Tibial nerve (tissue), 4 donors: ENCODE data around the gene CC2D1B. TPM values are rescaled to one million over a fixed set of nuclear protein-coding genes. Genes with fewer than 3 reads are reported as not detected.

ENCODE experiments used
- DNase-seq, 2 donors: peaks; one replicate each; pipeline ENCODE4 v3.0.0-alpha.2; 2019; ENCODE audit warnings: low spot score in 2 of 2
- H3K27ac ChIP-seq, 4 donors: fragments of 200-600 bp; sonication (generic) in 3 of 4; one replicate each; pipeline ENCODE4 v1.5.1; 2017 to 2019; ENCODE audit warnings: mild to moderate bottlenecking in 1 of 4
- H3K27me3 ChIP-seq, 2 donors: fragments of 200-600 bp; sonication (generic) in 1 of 2; one replicate each; pipeline versions ENCODE4 v1.5.1 to v1.6.0; 2017 to 2019
- H3K36me3 ChIP-seq, 3 donors: fragments of 200-600 bp; sonication (generic); one replicate each; pipeline ENCODE4 v1.5.1; 2018 to 2019
- H3K4me1 ChIP-seq, 4 donors: fragments of 200-600 bp; sonication (generic) in 3 of 4; one replicate each; pipeline ENCODE4 v1.5.1; 2017 to 2019
- H3K4me3 ChIP-seq, 4 donors: fragments of 200-600 bp; sonication (generic) in 3 of 4; one replicate each; pipeline ENCODE4 v1.5.1; 2017 to 2019; ENCODE audit warnings: mild to moderate bottlenecking in 1 of 4, moderate library complexity in 1 of 4
- H3K9me3 ChIP-seq, 4 donors: fragments of 200-600 bp; sonication (generic) in 3 of 4; one replicate each; pipeline ENCODE4 v1.5.1; 2017 to 2019
- CTCF ChIP-seq, 5 experiments: fragments of 200-600 bp in 3 of 5; fragments of 450-650 bp in 2 of 5; sonication (generic) in 3 of 5; IDR thresholded peaks; one replicate each; pipeline ENCODE4 v1.5.1; 2016 to 2019; ENCODE audit warnings: antibody characterized with exemption in 5 of 5, mild to moderate bottlenecking in 3 of 5, moderate library complexity in 2 of 5
- EP300 ChIP-seq, 2 donors: sonication (generic); formaldehyde crosslinking; IDR thresholded peaks; one replicate each; pipeline ENCODE4 v1.6.1; 2017; ENCODE audit warnings: antibody characterized with exemption in 2 of 2, mild to moderate bottlenecking in 1 of 2
- POLR2A ChIP-seq, 2 donors: fragments of 450-650 bp; IDR thresholded peaks; one replicate each; pipeline ENCODE4 v1.6.1; 2017; ENCODE audit warnings: antibody characterized with exemption in 2 of 2, mild to moderate bottlenecking in 2 of 2, moderate library complexity in 2 of 2
- WGBS, 2 donors: methylation state at CpG; one replicate each; pipeline ENCODE4 v1.1.5; 2018; 5-methylcytosine and 5-hydroxymethylcytosine counted together
- total RNA-seq, 4 donors: library from RNA; depleted of rRNA; stranded (reverse); fragments of >200 nt; gene quantifications; one replicate each; pipeline ENCODE4 v1.1.0, GENCODE V29; 2016

CC2D1B gene
- total RNA-seq, 4 donors from 2014 or later: 44.0 to 63.5 (median 57.1) TPM

DNA sequence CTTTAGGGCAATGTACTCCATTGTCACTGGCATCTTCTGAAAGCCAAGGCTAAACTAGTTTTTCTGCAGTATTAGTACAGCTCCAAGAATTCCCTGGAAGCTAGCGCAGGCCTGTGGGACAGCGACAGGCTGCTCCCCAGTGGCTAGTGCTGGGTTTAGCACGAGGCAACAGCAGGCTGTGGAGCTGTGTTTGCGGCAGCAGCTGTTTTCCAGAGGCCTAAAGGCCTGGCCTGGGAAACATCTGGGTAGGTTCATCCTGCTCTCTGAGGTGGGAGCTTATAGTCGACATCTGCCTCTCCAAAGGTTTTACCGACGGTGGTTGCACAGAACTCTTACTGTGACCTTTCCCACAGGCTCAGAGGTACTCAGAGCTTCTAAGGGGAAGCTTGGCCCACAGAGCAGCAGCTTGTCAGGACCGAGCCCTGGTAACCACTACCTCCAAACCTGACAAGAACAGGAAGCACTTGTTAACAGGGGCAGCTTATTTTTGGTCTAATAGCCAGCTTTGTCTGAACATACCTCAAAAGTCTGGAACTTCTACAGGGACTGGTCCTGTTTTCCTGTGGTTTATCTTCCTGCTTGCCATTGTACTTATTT lies 17.2 kb downstream of the CC2D1B start:
- WGBS, 2 donors: 22 to 27% methylated on average over 8 of the region's 8 CpGs
- Histone ChIP-seq H3K9me3 (no peaks in the 10 kb centered on the region), H3K4me1 (peaks cover 0 to 11% (median 2%) of the 10 kb centered on the region in 4 donors), H3K27ac (peak overlapping the region in 3 of 4 donors; percentile 24 to 68 (median 61)), H3K36me3 (peaks cover 0 to 55% (median 0%) of the 10 kb centered on the region in 3 donors), H3K4me3 (no peak overlapping the region), H3K27me3 (no peaks in the 10 kb centered on the region)
- TF ChIP-seq EP300 (IDR thresholded peaks at IDR 0.05): no peak
- TF ChIP-seq CTCF (IDR thresholded peaks at IDR 0.05): peak in 3 of 5 experiments; percentile 13 to 25 (median 13)
- no peak for DNase-seq

DNA sequence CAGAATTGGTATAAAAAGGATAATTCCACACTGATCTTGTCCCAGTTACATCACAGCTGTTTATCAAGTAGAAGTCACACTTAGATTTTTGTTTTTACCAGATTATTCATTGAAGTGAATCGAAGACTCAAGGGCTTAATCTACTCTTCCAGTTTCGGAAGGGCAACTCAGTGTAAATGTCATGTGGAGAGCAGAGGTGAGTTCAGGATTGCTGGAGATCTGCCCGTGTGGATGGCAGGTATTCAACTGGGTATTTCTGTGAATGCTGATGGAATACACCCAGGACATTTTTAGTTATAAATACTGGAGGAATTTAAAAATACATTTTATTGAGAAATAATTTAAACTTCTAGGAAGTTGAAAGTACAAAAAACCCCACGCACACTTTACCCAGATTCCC lies 19.4 kb downstream of the CC2D1B start:
- 82 to 87% methylated on average over 4 of the region's 4 CpGs for WGBS, 2 donors

DNA sequence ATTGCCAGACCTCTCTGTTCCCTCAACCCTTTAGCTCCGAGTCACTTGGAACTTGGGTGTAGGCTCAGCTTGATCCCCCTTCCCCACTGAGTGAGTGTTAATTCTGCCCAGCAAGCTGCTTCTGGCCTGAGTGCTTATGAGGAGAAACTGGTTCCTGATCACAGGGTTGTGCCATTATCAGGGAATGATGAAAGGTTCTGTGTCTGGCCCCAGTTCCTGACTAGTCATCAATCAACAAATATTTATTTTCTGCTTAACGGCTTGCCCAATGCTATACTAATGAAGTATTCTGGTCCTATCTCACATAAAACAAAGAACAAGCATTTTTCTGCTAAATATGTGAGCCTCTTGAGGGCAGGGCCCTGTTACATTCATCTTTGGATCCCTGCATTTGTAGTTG lies 20.8 kb downstream of the CC2D1B start:
- no peak for DNase-seq
- TF ChIP-seq EP300 (IDR thresholded peaks at IDR 0.05) (no peak), POLR2A (IDR thresholded peaks at IDR 0.05) (no peak), CTCF (IDR thresholded peaks at IDR 0.05) (no peak)
- H3K27me3 ChIP-seq: no peaks in the 10 kb centered on the region
- no peak overlapping the region for H3K4me3 ChIP-seq
- H3K4me1 ChIP-seq: no peaks in the 10 kb centered on the region
- no peaks in the 10 kb centered on the region for H3K9me3 ChIP-seq
- no peak overlapping the region for H3K27ac ChIP-seq
- 82 to 90% methylated on average over 2 of the region's 2 CpGs for whole genome bisulfite sequencing, 2 donors
- peaks cover 0 to 57% (median 0%) of the 10 kb centered on the region in 3 donors for H3K36me3 ChIP-seq

More for the DNA sequence above, 19.4 kb downstream of the CC2D1B start:
- Histone ChIP-seq H3K4me1 (peaks cover 0 to 5% (median 0%) of the 10 kb centered on the region in 4 donors), H3K4me3 (no peak overlapping the region), H3K27me3 (no peaks in the 10 kb centered on the region), H3K9me3 (no peaks in the 10 kb centered on the region), H3K27ac (no peak overlapping the region), H3K36me3 (peaks cover 0 to 51% (median 0%) of the 10 kb centered on the region in 3 donors)
- TF ChIP-seq POLR2A (IDR thresholded peaks at IDR 0.05) (no peak), EP300 (IDR thresholded peaks at IDR 0.05) (no peak), CTCF (IDR thresholded peaks at IDR 0.05) (no peak)
- DNase-seq: no peak

DNA sequence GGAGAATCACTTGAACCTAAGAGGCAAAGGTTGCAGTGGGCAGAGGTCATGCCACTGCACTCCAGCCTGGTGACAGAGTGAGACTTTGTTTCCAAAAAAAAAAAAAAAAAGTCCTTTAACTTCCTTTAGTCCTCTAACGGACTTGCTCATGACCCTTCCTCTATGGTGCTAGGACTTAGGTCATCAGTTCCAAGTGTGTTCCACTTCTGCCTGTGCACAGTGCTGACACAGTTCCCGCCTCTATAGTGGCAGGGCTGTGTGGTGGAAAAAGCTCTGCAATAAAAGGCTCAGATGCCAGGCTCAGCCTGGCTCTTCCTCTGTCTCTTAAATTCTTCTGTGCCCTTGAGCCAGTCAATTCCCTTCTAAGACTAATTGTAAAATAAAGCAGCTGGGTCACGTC lies 22.0 kb downstream of the CC2D1B start:
- H3K27ac ChIP-seq: no peak overlapping the region
- 75% methylated on average over 3 of the region's 3 CpGs for WGBS, 2 donors
- no peak overlapping the region for H3K4me3 ChIP-seq
- no peaks in the 10 kb centered on the region for H3K9me3 ChIP-seq
- H3K27me3 ChIP-seq: no peaks in the 10 kb centered on the region
- H3K4me1 ChIP-seq: no peaks in the 10 kb centered on the region
- no peak for TF ChIP-seq POLR2A (IDR thresholded peaks at IDR 0.05)
- TF ChIP-seq EP300 (IDR thresholded peaks at IDR 0.05): no peak
- TF ChIP-seq CTCF (IDR thresholded peaks at IDR 0.05): no peak
- H3K36me3 ChIP-seq: peaks cover 0 to 70% (median 0%) of the 10 kb centered on the region in 3 donors
- no peak for DNase-seq

GRCh38 chr1:52341655-52342260 lies 24.2 kb downstream of the CC2D1B start:
- WGBS, 2 donors: 68 to 69% methylated on average over 7 of the region's 7 CpGs
- peaks cover 0 to 84% (median 0%) of the 10 kb centered on the region in 3 donors for H3K36me3 ChIP-seq
- TF ChIP-seq POLR2A (IDR thresholded peaks at IDR 0.05) (no peak), CTCF (IDR thresholded peaks at IDR 0.05) (no peak), EP300 (IDR thresholded peaks at IDR 0.05) (no peak)

More at GRCh38 chr1:52341655-52342260, 24.2 kb downstream of the CC2D1B start:
- Histone ChIP-seq H3K27me3 (no peaks in the 10 kb centered on the region), H3K27ac (no peak overlapping the region), H3K4me1 (no peaks in the 10 kb centered on the region), H3K9me3 (no peaks in the 10 kb centered on the region), H3K4me3 (no peak overlapping the region)
- DNase-seq: no peak
